HG02610 (cell line): ENCODE data around the gene TNNI3K.
"Not testable (repeated sequence)": the region's sequence is repeated elsewhere in the genome, so short reads cannot be mapped to it uniquely, and the experiment has no call there.

ENCODE experiments used
- ATAC-seq: cut with Tn5 transposase; IDR thresholded peaks from one replicate; pipeline ENCODE4 v1.9.1; 2021; ENCODE audit warnings: mild to moderate bottlenecking, moderate library complexity; ENCODE audit not compliant: unreplicated experiment

Gene TNNI3K, protein sequence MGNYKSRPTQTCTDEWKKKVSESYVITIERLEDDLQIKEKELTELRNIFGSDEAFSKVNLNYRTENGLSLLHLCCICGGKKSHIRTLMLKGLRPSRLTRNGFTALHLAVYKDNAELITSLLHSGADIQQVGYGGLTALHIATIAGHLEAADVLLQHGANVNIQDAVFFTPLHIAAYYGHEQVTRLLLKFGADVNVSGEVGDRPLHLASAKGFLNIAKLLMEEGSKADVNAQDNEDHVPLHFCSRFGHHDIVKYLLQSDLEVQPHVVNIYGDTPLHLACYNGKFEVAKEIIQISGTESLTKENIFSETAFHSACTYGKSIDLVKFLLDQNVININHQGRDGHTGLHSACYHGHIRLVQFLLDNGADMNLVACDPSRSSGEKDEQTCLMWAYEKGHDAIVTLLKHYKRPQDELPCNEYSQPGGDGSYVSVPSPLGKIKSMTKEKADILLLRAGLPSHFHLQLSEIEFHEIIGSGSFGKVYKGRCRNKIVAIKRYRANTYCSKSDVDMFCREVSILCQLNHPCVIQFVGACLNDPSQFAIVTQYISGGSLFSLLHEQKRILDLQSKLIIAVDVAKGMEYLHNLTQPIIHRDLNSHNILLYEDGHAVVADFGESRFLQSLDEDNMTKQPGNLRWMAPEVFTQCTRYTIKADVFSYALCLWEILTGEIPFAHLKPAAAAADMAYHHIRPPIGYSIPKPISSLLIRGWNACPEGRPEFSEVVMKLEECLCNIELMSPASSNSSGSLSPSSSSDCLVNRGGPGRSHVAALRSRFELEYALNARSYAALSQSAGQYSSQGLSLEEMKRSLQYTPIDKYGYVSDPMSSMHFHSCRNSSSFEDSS

GRCh38 chr1:74235153-74235552 is at the start of gene TNNI3K:
Gene TNNI3K (plus strand): TSS chr1:74235387. CDS start chr1:74235452, 65 bp downstream.
- ATAC-seq, result no peak

DNA sequence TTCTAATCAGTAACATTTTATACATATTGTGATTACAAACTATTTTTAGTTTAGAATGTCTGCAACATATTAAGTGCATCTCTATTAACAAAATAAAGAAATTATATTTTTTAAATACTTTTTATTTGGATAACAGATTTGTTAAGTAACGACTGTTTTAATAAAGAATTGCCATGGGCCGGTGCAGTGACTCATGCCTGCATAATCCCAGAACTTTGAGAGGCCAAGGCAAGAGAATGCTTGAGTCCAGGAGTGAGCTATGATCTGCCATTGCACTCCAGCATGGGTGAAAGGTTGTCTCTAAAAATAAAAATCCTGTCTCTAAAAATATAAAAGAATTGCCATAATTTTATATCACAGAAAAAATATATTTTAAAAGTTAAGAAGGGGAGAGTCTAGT is 41.3 kb upstream of the TNNI3K start:
- ATAC-seq, result no peak

DNA sequence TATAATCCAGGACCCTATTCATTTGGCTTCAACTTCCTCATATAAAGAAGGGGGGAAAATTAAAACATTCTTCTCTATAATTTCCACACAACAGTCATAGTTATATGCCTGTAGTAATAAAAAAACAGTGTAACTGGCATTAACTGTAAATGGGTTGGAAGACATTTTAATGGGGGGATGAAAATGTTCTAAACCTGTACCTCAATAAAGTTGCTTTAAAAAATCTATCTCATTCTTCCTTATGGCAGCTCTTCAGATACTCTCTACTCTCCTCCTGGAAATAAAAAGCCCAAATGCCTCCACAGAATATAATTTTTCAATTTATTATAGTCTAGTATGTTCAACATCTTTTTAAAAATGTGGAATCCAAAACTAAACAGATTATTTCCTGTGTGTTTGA is 39.8 kb upstream of the TNNI3K start:
- no peak for ATAC-seq

GRCh38 chr1:74197255-74197654 is 37.9 kb upstream of the TNNI3K start:
- no peak for ATAC-seq

- ATAC-seq, result peak; percentile 95
These were observed 37.3 kb upstream of the TNNI3K start, which contains the start of the genes FPGT and LRRIQ3 for GRCh38 chr1:74197657-74198552. Gene FPGT (plus strand): TSS chr1:74198242. CDS start chr1:74198279, 37 bp downstream. Gene LRRIQ3 (minus strand): TSS chr1:74198176. CDS start chr1:74183684, 14,492 bp downstream.

DNA sequence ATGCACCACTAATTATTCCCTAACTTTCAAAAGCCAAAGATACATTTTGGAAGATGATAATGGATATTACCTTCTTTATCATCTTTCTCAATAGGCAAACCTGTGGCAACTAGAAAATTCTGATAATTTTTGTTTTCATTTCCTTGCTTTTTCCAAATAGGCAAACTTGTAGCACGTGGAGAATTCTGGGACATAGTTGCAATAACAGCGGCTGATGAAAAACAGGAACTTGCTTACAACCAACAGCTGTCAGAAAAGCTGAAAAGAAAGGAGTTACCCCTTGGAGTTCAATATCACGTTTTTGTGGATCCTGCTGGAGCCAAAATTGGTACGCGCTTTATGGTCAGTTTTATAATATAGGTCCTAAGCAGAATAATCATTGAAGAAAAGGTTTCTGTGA is 35.7 kb upstream of the TNNI3K start:
- ATAC-seq, result no peak

GRCh38 chr1:74205266-74205665 is 29.9 kb upstream of the TNNI3K start:
- no peak for ATAC-seq

GRCh38 chr1:74215229-74215628 is 20.0 kb upstream of the TNNI3K start:
- no peak for ATAC-seq

DNA sequence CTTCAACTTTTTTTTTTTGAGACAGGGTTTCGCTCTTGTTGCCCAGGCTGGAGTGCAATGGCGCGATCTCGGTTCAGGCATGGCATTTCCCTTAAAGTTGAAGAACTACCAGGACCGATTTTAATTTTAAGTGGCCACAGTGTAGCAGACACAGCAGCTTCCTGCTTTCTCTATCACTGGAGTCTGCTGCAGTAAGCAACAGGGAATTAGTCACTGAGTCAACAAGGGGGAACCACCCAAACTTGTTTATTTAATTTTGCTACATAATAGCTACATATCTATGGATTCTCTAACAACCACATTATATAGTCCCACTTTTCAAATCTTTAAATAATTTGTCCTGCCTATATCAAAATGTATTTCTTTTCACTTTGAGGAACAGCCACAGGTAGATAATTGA is 12.5 kb upstream of the TNNI3K start:
- ATAC-seq, result no peak

GRCh38 chr1:74223453-74223852 is 11.7 kb upstream of the TNNI3K start:
- ATAC-seq, result no peak

GRCh38 chr1:74236440-74236839 is 1.3 kb downstream of the TNNI3K start:
- ATAC-seq, result no peak

DNA sequence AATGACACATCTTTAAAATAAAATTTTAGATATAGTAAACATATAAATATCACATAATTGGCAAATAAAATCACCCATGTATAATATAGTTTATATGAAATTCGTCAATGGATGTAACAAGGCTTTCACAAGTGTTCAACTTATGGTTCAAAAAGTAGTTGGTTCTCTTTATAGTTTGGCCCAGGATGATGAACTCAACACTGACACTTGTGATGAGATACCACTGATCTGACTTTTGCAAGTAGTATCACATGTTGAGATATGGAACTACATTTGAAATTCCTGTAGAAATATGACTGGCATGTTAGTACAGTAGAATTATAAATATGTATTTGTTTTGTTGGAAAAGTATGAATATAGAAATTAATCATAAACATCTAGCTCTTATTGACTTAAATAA is 1.8 kb downstream of the TNNI3K start:
- ATAC-seq, result no peak

DNA sequence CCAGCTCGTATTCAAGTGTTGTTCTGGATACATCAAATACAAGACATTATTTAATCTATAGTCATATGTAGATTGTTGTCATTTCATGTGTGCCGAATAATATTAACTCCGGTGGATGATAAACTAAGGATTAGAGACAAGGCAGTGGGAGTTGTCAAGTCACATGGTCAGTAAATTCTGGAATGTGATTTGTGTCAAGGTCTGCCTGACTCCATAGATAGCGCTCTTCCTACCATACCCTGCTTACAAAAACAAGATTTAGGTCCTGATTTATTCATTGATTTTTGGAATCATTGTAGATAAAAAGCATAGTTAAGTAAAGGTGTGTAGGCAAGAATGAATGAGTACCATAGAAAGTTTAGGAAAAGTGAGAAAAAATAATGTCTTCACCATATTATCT is 2.6 kb downstream of the TNNI3K start:
- ATAC-seq, result no peak

DNA sequence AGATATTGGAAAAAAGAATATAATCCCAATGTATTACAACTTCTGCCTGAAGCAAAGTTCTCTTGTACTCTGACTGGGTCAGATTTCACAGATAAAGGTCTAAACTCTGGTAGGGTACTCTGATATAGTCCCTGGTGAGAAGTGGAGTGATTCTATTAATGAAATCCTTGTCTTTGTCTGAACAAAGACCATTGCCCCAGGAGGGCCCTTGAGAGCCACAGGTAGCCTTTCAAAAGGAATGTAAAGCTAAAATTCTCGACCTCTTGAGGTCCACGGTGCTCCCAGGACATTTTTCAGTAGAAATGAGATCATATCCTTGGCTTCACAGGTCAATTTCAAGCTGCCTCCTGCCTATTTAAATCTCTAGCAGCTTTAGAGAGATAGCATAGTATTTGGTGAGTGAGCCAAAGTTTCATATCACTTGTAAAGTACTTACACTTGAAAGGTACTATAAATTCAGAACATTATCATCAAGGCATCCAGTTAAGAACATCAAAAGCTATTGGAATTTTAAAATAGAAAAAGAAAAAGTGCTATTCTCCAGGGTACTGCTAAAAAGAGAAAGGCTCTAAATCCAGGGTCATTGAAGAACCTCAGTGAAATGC is 10.1 kb downstream of the TNNI3K start:
- ATAC-seq, result no peak

DNA sequence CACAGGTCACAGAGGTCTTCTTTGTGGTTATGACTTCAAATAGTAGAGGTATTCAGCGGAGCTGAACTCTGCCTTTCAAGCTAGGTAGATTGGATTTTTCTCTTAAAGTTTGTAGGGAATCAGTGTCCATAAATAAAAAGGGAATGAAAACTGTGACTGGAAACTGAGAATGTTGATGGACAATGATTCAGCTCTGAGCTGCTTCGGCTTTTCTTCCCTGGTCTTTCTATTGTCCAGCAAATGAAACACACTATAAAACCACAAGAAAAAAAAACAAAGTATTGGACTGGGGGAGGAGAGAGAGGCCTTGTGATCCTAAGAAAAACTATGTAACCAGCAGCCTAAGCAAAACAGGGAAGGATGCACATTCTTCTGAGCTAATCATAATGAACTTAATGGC is 11.1 kb downstream of the TNNI3K start:
- ATAC-seq, result no peak

- no peak for ATAC-seq
These were observed 12.8 kb downstream of the TNNI3K start for GRCh38 chr1:74247881-74248528.

DNA sequence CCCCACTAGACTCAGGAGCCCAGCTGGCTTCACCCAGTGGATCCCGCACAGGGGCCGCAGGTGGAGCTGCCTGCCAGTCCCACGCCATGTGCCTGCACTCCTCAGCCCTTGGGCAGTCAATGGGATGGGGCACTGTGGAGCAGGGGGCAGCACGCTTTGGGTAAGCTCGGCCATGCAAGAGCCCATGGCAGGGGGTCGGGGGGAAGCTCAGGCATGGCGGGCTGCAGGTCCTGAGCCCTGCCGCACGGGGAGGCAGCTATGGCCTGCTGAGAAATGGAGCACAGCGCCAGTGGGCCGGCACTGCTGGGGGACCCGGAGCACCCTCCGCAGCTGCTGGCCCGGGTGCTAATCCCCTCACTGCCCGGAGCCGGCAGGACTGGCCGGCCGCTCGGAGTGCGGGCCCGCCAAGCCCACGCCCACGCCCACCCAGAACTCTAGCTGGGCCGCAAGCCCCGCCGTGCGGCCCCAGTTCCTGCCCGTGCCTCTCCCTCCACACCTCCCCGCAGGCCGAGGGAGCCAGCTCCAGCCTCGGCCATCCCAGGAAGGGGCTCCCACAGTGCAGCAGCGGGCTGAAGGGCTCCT is 18.1 kb downstream of the TNNI3K start:
- ATAC-seq, result not testable (repeated sequence)

GRCh38 chr1:74266001-74266400 is 30.8 kb downstream of the TNNI3K start:
- ATAC-seq, result no peak

DNA sequence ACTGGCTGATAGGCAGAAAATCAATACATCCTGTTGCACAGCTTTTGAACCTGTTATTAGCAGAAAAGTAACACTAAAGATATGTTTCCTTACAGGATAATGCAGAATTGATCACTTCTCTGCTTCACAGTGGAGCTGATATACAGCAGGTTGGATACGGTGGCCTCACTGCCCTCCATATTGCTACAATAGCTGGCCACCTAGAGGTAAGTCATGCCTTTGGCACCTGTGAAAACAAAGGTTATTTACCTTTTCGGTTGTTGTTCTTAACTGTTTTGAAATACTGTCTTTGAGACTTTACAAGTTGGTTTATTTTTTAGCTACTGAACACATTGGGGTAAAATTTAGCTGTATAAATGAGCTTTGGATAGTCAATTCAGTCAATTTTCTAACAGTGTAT is 36.3 kb downstream of the TNNI3K start:
- ATAC-seq, result no peak
